ENCODE results near the gene CAV1. TPM values are rescaled to one million over a fixed set of nuclear protein-coding genes. Genes with fewer than 3 reads are reported as not detected.

CAV1 gene
- total RNA-seq, 1 donor from 2014 or later = 531 TPM

GRCh38 chr7:116542618-116543017 lies 17.8 kb downstream of the CAV1 start:
- H3K27ac ChIP-seq = no peak overlapping the region
- DNase-seq = no peak
- peaks cover 27% of the 10 kb centered on the region for H3K36me3 ChIP-seq
- no peak for TF ChIP-seq CTCF (IDR thresholded peaks at IDR 0.05)
- H3K27me3 ChIP-seq (ENCODE audit: low read depth) = no peaks in the 10 kb centered on the region
- no peak overlapping the region for H3K4me3 ChIP-seq
- intact Hi-C loops (cut with DNase I) = no loop called here
- H3K4me1 ChIP-seq = peaks cover 31% of the 10 kb centered on the region
- ATAC-seq = no peak
- no peaks in the 10 kb centered on the region for H3K9me3 ChIP-seq

GRCh38 chr7:116543664-116544063 lies 18.8 kb downstream of the CAV1 start:
- DNase-seq (no peak), ATAC-seq (no peak)
- Histone ChIP-seq H3K9me3 (no peaks in the 10 kb centered on the region), H3K4me1 (peaks cover 39% of the 10 kb centered on the region), H3K36me3 (peaks cover 28% of the 10 kb centered on the region), H3K27ac (no peak overlapping the region), H3K4me3 (no peak overlapping the region), H3K27me3 (ENCODE audit: low read depth) (no peaks in the 10 kb centered on the region)
- no peak for TF ChIP-seq CTCF (IDR thresholded peaks at IDR 0.05)
- intact Hi-C loops (cut with DNase I) = no loop called here

- H3K36me3 ChIP-seq = peaks cover 22% of the 10 kb centered on the region
- no peaks in the 10 kb centered on the region for H3K9me3 ChIP-seq
- DNase-seq (no peak), ATAC-seq (peak in 1 of 2 donors; percentile 36)
- TF ChIP-seq CTCF (IDR thresholded peaks at IDR 0.05) = no peak
- no peaks in the 10 kb centered on the region for H3K27me3 ChIP-seq (ENCODE audit: low read depth)
- H3K4me1 ChIP-seq = peaks cover 40% of the 10 kb centered on the region
- H3K4me3 ChIP-seq = no peak overlapping the region
- no peak overlapping the region for H3K27ac ChIP-seq
- intact Hi-C loops (cut with DNase I) = no loop called here
These were observed 19.7 kb downstream of the CAV1 start for GRCh38 chr7:116544487-116544886.

GRCh38 chr7:116545411-116545993 lies 20.7 kb downstream of the CAV1 start:
- ATAC-seq (peak in 1 of 2 donors; percentile 34), DNase-seq (no peak)
- intact Hi-C loops (cut with DNase I) = no loop called here
- H3K27me3 ChIP-seq (ENCODE audit: low read depth) = no peaks in the 10 kb centered on the region
- peaks cover 22% of the 10 kb centered on the region for H3K36me3 ChIP-seq
- H3K4me3 ChIP-seq = no peak overlapping the region
- H3K9me3 ChIP-seq = no peaks in the 10 kb centered on the region
- H3K27ac ChIP-seq = no peak overlapping the region
- no peak for TF ChIP-seq CTCF (IDR thresholded peaks at IDR 0.05)
- H3K4me1 ChIP-seq = peaks cover 38% of the 10 kb centered on the region

- peaks cover 22% of the 10 kb centered on the region for H3K36me3 ChIP-seq
- H3K27me3 ChIP-seq (ENCODE audit: low read depth) = no peaks in the 10 kb centered on the region
- H3K9me3 ChIP-seq = no peaks in the 10 kb centered on the region
- intact Hi-C loops (cut with DNase I) = no loop called here
- H3K4me1 ChIP-seq = peaks cover 37% of the 10 kb centered on the region
- ATAC-seq = no peak
- H3K27ac ChIP-seq = no peak overlapping the region
- H3K4me3 ChIP-seq = no peak overlapping the region
- no peak for DNase-seq
- TF ChIP-seq CTCF (IDR thresholded peaks at IDR 0.05) = no peak
These were observed 21.2 kb downstream of the CAV1 start for GRCh38 chr7:116546054-116546453.
